Measurements from ENCODE around the gene TRIM9.

The TRIM9 gene

DNA sequence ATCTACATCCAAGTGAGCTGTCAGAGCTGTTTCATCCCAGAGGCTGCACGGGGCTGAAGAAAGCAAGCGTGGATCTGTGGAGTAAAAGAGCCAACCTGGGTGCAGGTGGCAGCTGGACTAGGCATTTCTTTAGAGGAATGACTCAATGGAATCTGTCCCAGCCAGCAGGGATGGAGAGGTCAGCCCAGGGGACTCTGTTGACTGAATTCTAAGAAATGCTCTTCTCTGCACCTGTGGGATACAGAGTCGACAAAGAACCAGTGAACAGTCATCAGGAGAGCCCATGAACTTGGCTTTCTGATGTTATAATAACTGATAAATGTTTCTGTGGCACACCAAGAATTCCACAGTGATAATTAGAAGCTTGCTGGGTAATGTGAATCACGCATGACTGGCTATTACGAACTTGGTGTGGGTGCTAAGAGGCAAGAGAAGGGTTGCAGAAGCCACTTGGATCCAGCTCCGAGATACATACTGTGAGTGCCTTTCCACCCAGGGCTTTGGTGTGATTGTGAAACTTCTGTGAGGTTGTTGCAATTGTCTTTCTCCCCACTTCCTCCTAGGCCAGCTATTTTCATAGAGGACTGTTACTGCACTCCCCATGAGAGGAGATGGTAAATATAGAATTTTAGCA, 166.8 kb downstream of the TRIM9 start:
- Mint-ChIP-seq H3K36me3 (ENCODE audit: low read depth) (no peaks in the 10 kb centered on the region), H3K9me3 (no peaks in the 10 kb centered on the region), H3K27me3 (ENCODE audit: low read depth) (peaks cover 8% of the 10 kb centered on the region), H3K4me1 (ENCODE audit: low read depth) (peaks cover 2% of the 10 kb centered on the region), H3K27ac (no peak overlapping the region), H3K4me3 (no peak overlapping the region)
- no peak for DNase-seq (ENCODE audit: low spot score)

DNA sequence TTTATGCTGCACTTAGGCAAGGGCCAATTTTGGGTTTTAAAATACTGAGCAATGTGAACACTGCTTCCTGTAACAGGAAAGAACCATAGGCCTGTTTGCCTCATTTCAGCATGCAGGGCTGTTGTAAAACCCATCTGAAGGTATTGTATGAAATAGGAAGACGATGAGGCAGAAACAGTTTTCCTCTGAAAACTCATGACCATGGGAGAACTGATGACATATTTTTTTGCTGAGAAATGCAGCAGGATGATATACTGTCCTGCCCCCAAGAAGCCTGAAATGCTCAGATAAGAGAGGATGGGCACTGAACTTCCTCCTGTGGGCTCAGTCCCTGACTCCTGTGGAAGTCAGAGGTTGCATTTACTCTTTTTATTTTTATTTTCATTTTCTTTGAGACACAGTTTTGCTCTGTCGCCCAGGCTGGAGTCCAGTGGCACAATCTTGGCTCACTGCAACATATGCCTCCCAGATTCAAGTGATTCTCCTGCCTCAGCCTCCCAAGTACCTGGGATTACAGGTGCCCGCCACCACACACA, 168.0 kb downstream of the TRIM9 start:
- Mint-ChIP-seq H3K27me3 (ENCODE audit: low read depth) (peaks cover 9% of the 10 kb centered on the region), H3K4me1 (ENCODE audit: low read depth) (peaks cover 2% of the 10 kb centered on the region), H3K9me3 (no peaks in the 10 kb centered on the region), H3K36me3 (ENCODE audit: low read depth) (no peaks in the 10 kb centered on the region), H3K4me3 (no peak overlapping the region), H3K27ac (no peak overlapping the region)
- DNase-seq (ENCODE audit: low spot score) = no peak

Data from T-helper 2 cell treated with Interferon-gamma antibody and Interleukin-4, amounts not matched to agents 5 μg/mL and 100 μg/mL, for 36 hours (primary cell).